ENCODE data around the gene PTPRA. TPM values are rescaled to one million over a fixed set of nuclear protein-coding genes. Genes with fewer than 3 reads are reported as not detected.

Gene PTPRA
- polyA plus RNA-seq, 2 donors, result 11.5 to 21.7 TPM

- H3K27me3 ChIP-seq (ENCODE audit: control insufficient read depth in 1 of 2, insufficient read depth in 2 of 2, low read length in 2 of 2), result no peaks in the 10 kb centered on the region
- WGBS, 2 donors, result 94 to 95% methylated on average over 4 of the region's 4 CpGs
These were observed 25.5 kb upstream of the PTPRA start for GRCh38 chr20:2847802-2848201.

GRCh38 chr20:2849529-2849928 is 23.8 kb upstream of the PTPRA start:
- 78 to 82% methylated on average over 4 of the region's 4 CpGs for WGBS, 2 donors

More at GRCh38 chr20:2847802-2848201, 25.5 kb upstream of the PTPRA start:
- Histone ChIP-seq H3K4me1 (ENCODE audit: control insufficient read depth in 2 of 2, insufficient read depth in 2 of 2, low read length in 1 of 2) (peaks cover 2 to 3% of the 10 kb centered on the region in 2 donors), H3K4me3 (ENCODE audit: low read depth in 1 of 2, low read length in 2 of 2) (no peak overlapping the region), H3K36me3 (ENCODE audit: control insufficient read depth in 2 of 2, insufficient read depth in 2 of 2, low read length in 1 of 2) (no peaks in the 10 kb centered on the region), H3K27ac (ENCODE audit: low read depth in 2 of 2, low read length in 1 of 2) (no peak overlapping the region), H3K9me3 (ENCODE audit: control insufficient read depth in 2 of 2, insufficient read depth in 1 of 2, low read depth in 1 of 2, low read length in 1 of 2) (no peaks in the 10 kb centered on the region)

GRCh38 chr20:2851086-2851485 is 22.2 kb upstream of the PTPRA start:
- H3K9me3 ChIP-seq (ENCODE audit: control insufficient read depth in 2 of 2, insufficient read depth in 1 of 2, low read depth in 1 of 2, low read length in 1 of 2), result no peaks in the 10 kb centered on the region
- H3K4me3 ChIP-seq (ENCODE audit: low read depth in 1 of 2, low read length in 2 of 2), result no peak overlapping the region
- H3K4me1 ChIP-seq (ENCODE audit: control insufficient read depth in 2 of 2, insufficient read depth in 2 of 2, low read length in 1 of 2), result peaks cover 2 to 3% of the 10 kb centered on the region in 2 donors
- WGBS, 2 donors, result 89 to 90% methylated on average over 10 of the region's 10 CpGs
- H3K27me3 ChIP-seq (ENCODE audit: control insufficient read depth in 1 of 2, insufficient read depth in 2 of 2, low read length in 2 of 2), result no peaks in the 10 kb centered on the region
- no peaks in the 10 kb centered on the region for H3K36me3 ChIP-seq (ENCODE audit: control insufficient read depth in 2 of 2, insufficient read depth in 2 of 2, low read length in 1 of 2)
- no peak overlapping the region for H3K27ac ChIP-seq (ENCODE audit: low read depth in 2 of 2, low read length in 1 of 2)

More at GRCh38 chr20:2849529-2849928, 23.8 kb upstream of the PTPRA start:
- H3K36me3 ChIP-seq (ENCODE audit: control insufficient read depth in 2 of 2, insufficient read depth in 2 of 2, low read length in 1 of 2), result no peaks in the 10 kb centered on the region
- peaks cover 2 to 3% of the 10 kb centered on the region in 2 donors for H3K4me1 ChIP-seq (ENCODE audit: control insufficient read depth in 2 of 2, insufficient read depth in 2 of 2, low read length in 1 of 2)
- no peaks in the 10 kb centered on the region for H3K27me3 ChIP-seq (ENCODE audit: control insufficient read depth in 1 of 2, insufficient read depth in 2 of 2, low read length in 2 of 2)
- H3K27ac ChIP-seq (ENCODE audit: low read depth in 2 of 2, low read length in 1 of 2), result no peak overlapping the region
- no peaks in the 10 kb centered on the region for H3K9me3 ChIP-seq (ENCODE audit: control insufficient read depth in 2 of 2, insufficient read depth in 1 of 2, low read depth in 1 of 2, low read length in 1 of 2)
- H3K4me3 ChIP-seq (ENCODE audit: low read depth in 1 of 2, low read length in 2 of 2), result no peak overlapping the region

GRCh38 chr20:2858591-2858990 is 14.7 kb upstream of the PTPRA start:
- H3K4me1 ChIP-seq (ENCODE audit: control insufficient read depth in 2 of 2, insufficient read depth in 2 of 2, low read length in 1 of 2), result no peaks in the 10 kb centered on the region
- no peak overlapping the region for H3K27ac ChIP-seq (ENCODE audit: low read depth in 2 of 2, low read length in 1 of 2)
- H3K4me3 ChIP-seq (ENCODE audit: low read depth in 1 of 2, low read length in 2 of 2), result no peak overlapping the region
- H3K27me3 ChIP-seq (ENCODE audit: control insufficient read depth in 1 of 2, insufficient read depth in 2 of 2, low read length in 2 of 2), result no peaks in the 10 kb centered on the region
- 86 to 89% methylated on average over 2 of the region's 2 CpGs for WGBS, 2 donors
- H3K9me3 ChIP-seq (ENCODE audit: control insufficient read depth in 2 of 2, insufficient read depth in 1 of 2, low read depth in 1 of 2, low read length in 1 of 2), result no peaks in the 10 kb centered on the region
- peaks cover 5 to 26% of the 10 kb centered on the region in 2 donors for H3K36me3 ChIP-seq (ENCODE audit: control insufficient read depth in 2 of 2, insufficient read depth in 2 of 2, low read length in 1 of 2)

- Histone ChIP-seq H3K27me3 (ENCODE audit: control insufficient read depth in 1 of 2, insufficient read depth in 2 of 2, low read length in 2 of 2) (no peaks in the 10 kb centered on the region), H3K4me3 (ENCODE audit: low read depth in 1 of 2, low read length in 2 of 2) (no peak overlapping the region), H3K36me3 (ENCODE audit: control insufficient read depth in 2 of 2, insufficient read depth in 2 of 2, low read length in 1 of 2) (peaks cover 5 to 34% of the 10 kb centered on the region in 2 donors), H3K27ac (ENCODE audit: low read depth in 2 of 2, low read length in 1 of 2) (no peak overlapping the region), H3K9me3 (ENCODE audit: control insufficient read depth in 2 of 2, insufficient read depth in 1 of 2, low read depth in 1 of 2, low read length in 1 of 2) (no peaks in the 10 kb centered on the region), H3K4me1 (ENCODE audit: control insufficient read depth in 2 of 2, insufficient read depth in 2 of 2, low read length in 1 of 2) (no peaks in the 10 kb centered on the region)
- 86 to 94% methylated on average over 4 of the region's 4 CpGs for WGBS, 2 donors
These were observed 13.8 kb upstream of the PTPRA start for GRCh38 chr20:2859330-2860121.

GRCh38 chr20:2864626-2865025 is 8.7 kb upstream of the PTPRA start:
- Histone ChIP-seq H3K4me1 (ENCODE audit: control insufficient read depth in 2 of 2, insufficient read depth in 2 of 2, low read length in 1 of 2) (peaks cover 0 to 2% of the 10 kb centered on the region in 2 donors), H3K4me3 (ENCODE audit: low read depth in 1 of 2, low read length in 2 of 2) (no peak overlapping the region), H3K27me3 (ENCODE audit: control insufficient read depth in 1 of 2, insufficient read depth in 2 of 2, low read length in 2 of 2) (no peaks in the 10 kb centered on the region), H3K9me3 (ENCODE audit: control insufficient read depth in 2 of 2, insufficient read depth in 1 of 2, low read depth in 1 of 2, low read length in 1 of 2) (peaks cover 0 to 2% of the 10 kb centered on the region in 2 donors), H3K27ac (ENCODE audit: low read depth in 2 of 2, low read length in 1 of 2) (no peak overlapping the region), H3K36me3 (ENCODE audit: control insufficient read depth in 2 of 2, insufficient read depth in 2 of 2, low read length in 1 of 2) (peaks cover 11 to 54% of the 10 kb centered on the region in 2 donors)
- 96 to 97% methylated on average over 12 of the region's 12 CpGs for WGBS, 2 donors

- 93% methylated on average over 10 of the region's 10 CpGs for WGBS, 2 donors
- Histone ChIP-seq H3K27ac (ENCODE audit: low read depth in 2 of 2, low read length in 1 of 2) (no peak overlapping the region), H3K27me3 (ENCODE audit: control insufficient read depth in 1 of 2, insufficient read depth in 2 of 2, low read length in 2 of 2) (no peaks in the 10 kb centered on the region), H3K4me1 (ENCODE audit: control insufficient read depth in 2 of 2, insufficient read depth in 2 of 2, low read length in 1 of 2) (peaks cover 0 to 2% of the 10 kb centered on the region in 2 donors), H3K4me3 (ENCODE audit: low read depth in 1 of 2, low read length in 2 of 2) (no peak overlapping the region), H3K9me3 (ENCODE audit: control insufficient read depth in 2 of 2, insufficient read depth in 1 of 2, low read depth in 1 of 2, low read length in 1 of 2) (peaks cover 0 to 2% of the 10 kb centered on the region in 2 donors), H3K36me3 (ENCODE audit: control insufficient read depth in 2 of 2, insufficient read depth in 2 of 2, low read length in 1 of 2) (peaks cover 11 to 54% of the 10 kb centered on the region in 2 donors)
These were observed 8.2 kb upstream of the PTPRA start for GRCh38 chr20:2865101-2865500.

- H3K4me3 ChIP-seq (ENCODE audit: low read depth in 1 of 2, low read length in 2 of 2), result no peak overlapping the region
- H3K27me3 ChIP-seq (ENCODE audit: control insufficient read depth in 1 of 2, insufficient read depth in 2 of 2, low read length in 2 of 2), result no peaks in the 10 kb centered on the region
- 83 to 92% methylated on average over 3 of the region's 3 CpGs for WGBS, 2 donors
- peaks cover 0 to 2% of the 10 kb centered on the region in 2 donors for H3K9me3 ChIP-seq (ENCODE audit: control insufficient read depth in 2 of 2, insufficient read depth in 1 of 2, low read depth in 1 of 2, low read length in 1 of 2)
- H3K36me3 ChIP-seq (ENCODE audit: control insufficient read depth in 2 of 2, insufficient read depth in 2 of 2, low read length in 1 of 2), result peaks cover 6 to 53% of the 10 kb centered on the region in 2 donors
- H3K27ac ChIP-seq (ENCODE audit: low read depth in 2 of 2, low read length in 1 of 2), result no peak overlapping the region
- peaks cover 0 to 2% of the 10 kb centered on the region in 2 donors for H3K4me1 ChIP-seq (ENCODE audit: control insufficient read depth in 2 of 2, insufficient read depth in 2 of 2, low read length in 1 of 2)
These were observed 7.7 kb upstream of the PTPRA start for GRCh38 chr20:2865630-2866029.

- H3K4me3 ChIP-seq (ENCODE audit: low read depth in 1 of 2, low read length in 2 of 2), result no peak overlapping the region
- H3K36me3 ChIP-seq (ENCODE audit: control insufficient read depth in 2 of 2, insufficient read depth in 2 of 2, low read length in 1 of 2), result peaks cover 6 to 47% of the 10 kb centered on the region in 2 donors
- WGBS, 2 donors, result 78 to 87% methylated on average over 11 of the region's 11 CpGs
These were observed 7.0 kb upstream of the PTPRA start for GRCh38 chr20:2866236-2866635.

More at GRCh38 chr20:2866236-2866635, 7.0 kb upstream of the PTPRA start:
- Histone ChIP-seq H3K4me1 (ENCODE audit: control insufficient read depth in 2 of 2, insufficient read depth in 2 of 2, low read length in 1 of 2) (peaks cover 2 to 3% of the 10 kb centered on the region in 2 donors), H3K27ac (ENCODE audit: low read depth in 2 of 2, low read length in 1 of 2) (no peak overlapping the region), H3K9me3 (ENCODE audit: control insufficient read depth in 2 of 2, insufficient read depth in 1 of 2, low read depth in 1 of 2, low read length in 1 of 2) (peaks cover 0 to 2% of the 10 kb centered on the region in 2 donors), H3K27me3 (ENCODE audit: control insufficient read depth in 1 of 2, insufficient read depth in 2 of 2, low read length in 2 of 2) (no peaks in the 10 kb centered on the region)

All from esophagus (tissue), 2 donors.